ENCODE results near the gene STT3A. TPM values are rescaled to one million over a fixed set of nuclear protein-coding genes. Genes with fewer than 3 reads are reported as not detected.

The STT3A gene
- total RNA-seq (2021; ENCODE audit: unreplicated experiment), result 229 TPM
- 181 TPM for polyA plus RNA-seq (2012; ENCODE audit: insufficient read length)
- Bru-seq, nascent RNA, result percentile 88 among the genes with signal in this experiment
- BruChase-seq, experiment 1, labeled RNA remaining after a 2-hour chase, result percentile 93 among the genes with signal in this experiment
- percentile 96 among the genes with signal in this experiment for BruChase-seq, experiment 2, labeled RNA remaining after a 6-hour chase
- long read RNA-seq, full-length matches to known transcripts, result 417 of 596 reads
- long read RNA-seq, partial matches to known transcripts, result 129 of 596 reads
- long read RNA-seq, other reads (novel, unspliced or antisense), result 50 of 596 reads

DNA sequence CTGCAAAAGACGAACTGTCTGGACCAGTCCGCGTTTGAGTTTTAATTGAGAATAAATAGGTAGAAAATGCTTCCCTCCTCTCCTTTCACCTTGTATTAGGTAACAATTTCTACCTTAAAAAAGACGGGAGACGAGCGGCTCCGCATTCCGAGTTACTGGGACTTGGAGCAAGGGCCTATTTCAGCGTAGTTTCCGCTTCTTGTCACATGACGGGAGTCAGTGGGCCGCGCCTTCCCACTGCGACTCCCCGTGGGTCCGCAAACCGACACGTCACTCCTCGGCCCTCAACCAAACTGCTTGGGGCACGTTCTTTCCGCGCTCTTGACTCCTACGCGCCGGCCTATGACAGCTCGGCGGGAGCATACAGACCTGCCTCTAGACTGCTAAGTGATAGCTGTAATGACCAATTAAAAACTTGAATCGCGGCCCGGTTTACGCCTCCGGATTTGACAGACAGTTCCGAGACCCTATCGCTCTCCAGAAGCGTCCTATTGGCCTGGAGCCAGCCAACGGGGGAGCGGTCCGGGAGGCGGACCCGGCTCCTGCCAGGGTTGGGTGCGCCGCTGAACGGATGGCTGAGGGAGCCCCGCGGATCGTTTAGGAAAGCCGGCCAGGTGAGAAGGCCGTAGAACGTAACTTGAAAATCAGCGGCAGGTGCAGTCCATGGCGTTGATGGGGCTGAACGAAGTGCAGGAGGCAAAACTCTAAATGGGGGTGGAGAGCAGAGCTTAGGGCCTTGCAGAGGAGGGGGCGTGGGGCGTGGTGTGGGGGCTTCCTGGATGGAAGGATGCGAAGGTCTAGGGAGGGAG lies at the start of gene STT3A:
Gene STT3A, plus strand, starts transcription at position 548 of the 809 bp plus-strand sequence. CDS start 3,064 bp downstream, outside the sequence.
- no peaks in the 10 kb centered on the region for H3K27me3 ChIP-seq (ENCODE audit: control insufficient read depth, insufficient read depth, low read length)
- TF ChIP-seq, protein P1, sequence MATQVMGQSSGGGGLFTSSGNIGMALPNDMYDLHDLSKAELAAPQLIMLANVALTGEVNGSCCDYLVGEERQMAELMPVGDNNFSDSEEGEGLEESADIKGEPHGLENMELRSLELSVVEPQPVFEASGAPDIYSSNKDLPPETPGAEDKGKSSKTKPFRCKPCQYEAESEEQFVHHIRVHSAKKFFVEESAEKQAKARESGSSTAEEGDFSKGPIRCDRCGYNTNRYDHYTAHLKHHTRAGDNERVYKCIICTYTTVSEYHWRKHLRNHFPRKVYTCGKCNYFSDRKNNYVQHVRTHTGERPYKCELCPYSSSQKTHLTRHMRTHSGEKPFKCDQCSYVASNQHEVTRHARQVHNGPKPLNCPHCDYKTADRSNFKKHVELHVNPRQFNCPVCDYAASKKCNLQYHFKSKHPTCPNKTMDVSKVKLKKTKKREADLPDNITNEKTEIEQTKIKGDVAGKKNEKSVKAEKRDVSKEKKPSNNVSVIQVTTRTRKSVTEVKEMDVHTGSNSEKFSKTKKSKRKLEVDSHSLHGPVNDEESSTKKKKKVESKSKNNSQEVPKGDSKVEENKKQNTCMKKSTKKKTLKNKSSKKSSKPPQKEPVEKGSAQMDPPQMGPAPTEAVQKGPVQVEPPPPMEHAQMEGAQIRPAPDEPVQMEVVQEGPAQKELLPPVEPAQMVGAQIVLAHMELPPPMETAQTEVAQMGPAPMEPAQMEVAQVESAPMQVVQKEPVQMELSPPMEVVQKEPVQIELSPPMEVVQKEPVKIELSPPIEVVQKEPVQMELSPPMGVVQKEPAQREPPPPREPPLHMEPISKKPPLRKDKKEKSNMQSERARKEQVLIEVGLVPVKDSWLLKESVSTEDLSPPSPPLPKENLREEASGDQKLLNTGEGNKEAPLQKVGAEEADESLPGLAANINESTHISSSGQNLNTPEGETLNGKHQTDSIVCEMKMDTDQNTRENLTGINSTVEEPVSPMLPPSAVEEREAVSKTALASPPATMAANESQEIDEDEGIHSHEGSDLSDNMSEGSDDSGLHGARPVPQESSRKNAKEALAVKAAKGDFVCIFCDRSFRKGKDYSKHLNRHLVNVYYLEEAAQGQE (IDR thresholded peaks at IDR 0.05; ENCODE audit: insufficient read depth in 1 of 2, low read depth in 2 of 2, low read length in 1 of 2), result no peak
- TF ChIP-seq, protein P2, sequence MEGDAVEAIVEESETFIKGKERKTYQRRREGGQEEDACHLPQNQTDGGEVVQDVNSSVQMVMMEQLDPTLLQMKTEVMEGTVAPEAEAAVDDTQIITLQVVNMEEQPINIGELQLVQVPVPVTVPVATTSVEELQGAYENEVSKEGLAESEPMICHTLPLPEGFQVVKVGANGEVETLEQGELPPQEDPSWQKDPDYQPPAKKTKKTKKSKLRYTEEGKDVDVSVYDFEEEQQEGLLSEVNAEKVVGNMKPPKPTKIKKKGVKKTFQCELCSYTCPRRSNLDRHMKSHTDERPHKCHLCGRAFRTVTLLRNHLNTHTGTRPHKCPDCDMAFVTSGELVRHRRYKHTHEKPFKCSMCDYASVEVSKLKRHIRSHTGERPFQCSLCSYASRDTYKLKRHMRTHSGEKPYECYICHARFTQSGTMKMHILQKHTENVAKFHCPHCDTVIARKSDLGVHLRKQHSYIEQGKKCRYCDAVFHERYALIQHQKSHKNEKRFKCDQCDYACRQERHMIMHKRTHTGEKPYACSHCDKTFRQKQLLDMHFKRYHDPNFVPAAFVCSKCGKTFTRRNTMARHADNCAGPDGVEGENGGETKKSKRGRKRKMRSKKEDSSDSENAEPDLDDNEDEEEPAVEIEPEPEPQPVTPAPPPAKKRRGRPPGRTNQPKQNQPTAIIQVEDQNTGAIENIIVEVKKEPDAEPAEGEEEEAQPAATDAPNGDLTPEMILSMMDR (IDR thresholded peaks at IDR 0.05), result no peak
- TF ChIP-seq POLR2AphosphoS5 (IDR thresholded peaks at IDR 0.05; ENCODE audit: low read depth, low read length) (peak; percentile 91), SIN3A (IDR thresholded peaks at IDR 0.05; ENCODE audit: borderline replicate concordance, insufficient read depth, low read depth, low read length) (peak; percentile 31; the same call in 1 of the 2 replicates), TCF7L2 (IDR thresholded peaks at IDR 0.05; ENCODE audit: low read depth, low read length) (no peak)
- DNase-seq (ENCODE audit: low read depth, low spot score) (peak; percentile 99), ATAC-seq (peak; percentile 98)
- H3K27ac ChIP-seq (ENCODE audit: low read length), result peak within 1 kb of the TSS; percentile 98
- in situ Hi-C loops (cut with HindIII; ENCODE audit: low pct_unique_long_range_greater_than_20kb, low sequenced_read_pairs) (no loop called here), intact Hi-C loops (cut with micrococcal nuclease; ENCODE audit: unreplicated experiment) (no loop called here)
- ChIA-PET CTCF (no interaction called here), POLR2A (interaction anchor here (0.5 to 2.0 kb wide), 5 partner anchors 23 to 1851 kb away, joined by 3 to 8 read pairs (median 4); partner anchors contain the start of gene EI24)
- H3K4me1 ChIP-seq (ENCODE audit: control insufficient read depth, insufficient read depth, low read length), result peaks cover 6% of the 10 kb centered on the region; the same call in 1 of the 2 replicates
- no TSS peak for BruUV-seq (replicated peaks)
- H3K9me3 ChIP-seq (ENCODE audit: control insufficient read depth, insufficient read depth, low read depth, low read length), result no peaks in the 10 kb centered on the region
- H3K36me3 ChIP-seq (ENCODE audit: control insufficient read depth, insufficient read depth, low read length), result peaks cover 4% of the 10 kb centered on the region
- H3K4me3 ChIP-seq (ENCODE audit: low read depth in 2 of 2, low read length in 2 of 2), result peak within 1 kb of the TSS; percentile 86 to 99

DNA sequence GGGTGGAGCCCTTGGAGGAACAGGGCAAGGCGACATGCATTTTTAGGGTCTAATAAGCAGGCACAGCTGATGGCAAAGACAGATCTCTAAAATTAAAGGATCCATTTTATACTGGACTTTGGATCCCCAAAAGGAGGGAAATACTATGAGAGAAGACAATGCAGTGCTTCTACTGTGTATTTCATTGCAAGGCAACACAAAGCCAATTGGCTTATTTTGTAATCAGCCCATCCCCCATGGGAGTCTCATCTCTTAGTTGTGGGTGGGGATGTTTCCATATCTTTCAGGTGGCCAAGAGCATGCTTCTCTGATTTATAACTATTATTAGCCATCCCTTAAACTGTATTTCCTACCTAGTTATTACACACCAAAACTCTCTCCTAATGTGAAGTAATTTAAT lies 41.9 kb upstream of the STT3A start:
- POLR2A ChIA-PET, result no interaction called here
- no TSS peak for BruUV-seq (replicated peaks)
- H3K36me3 ChIP-seq (ENCODE audit: control insufficient read depth, insufficient read depth, low read length), result no peaks in the 10 kb centered on the region
- peaks cover 5% of the 10 kb centered on the region; the same call in 1 of the 2 replicates for H3K27me3 ChIP-seq (ENCODE audit: control insufficient read depth, insufficient read depth, low read length)
- intact Hi-C loops (cut with micrococcal nuclease; ENCODE audit: unreplicated experiment), result loop anchor here (5.0 kb wide), 1 partner anchor 48 kb away; no protein-coding TSS in a partner anchor
- no peak overlapping the region for H3K27ac ChIP-seq (ENCODE audit: low read length)
- DNase-seq (ENCODE audit: low read depth, low spot score) (no peak), ATAC-seq (no peak)
- H3K9me3 ChIP-seq (ENCODE audit: control insufficient read depth, insufficient read depth, low read depth, low read length), result no peaks in the 10 kb centered on the region
- TF ChIP-seq, protein P2 (IDR thresholded peaks at IDR 0.05), result no peak
- no peak for TF ChIP-seq TCF7L2 (IDR thresholded peaks at IDR 0.05; ENCODE audit: low read depth, low read length)
- TF ChIP-seq SIN3A (IDR thresholded peaks at IDR 0.05; ENCODE audit: borderline replicate concordance, insufficient read depth, low read depth, low read length), result no peak
- TF ChIP-seq, protein P1 (IDR thresholded peaks at IDR 0.05; ENCODE audit: insufficient read depth in 1 of 2, low read depth in 2 of 2, low read length in 1 of 2), result no peak
- no peak for TF ChIP-seq POLR2AphosphoS5 (IDR thresholded peaks at IDR 0.05; ENCODE audit: low read depth, low read length)
- in situ Hi-C loops (cut with HindIII; ENCODE audit: low pct_unique_long_range_greater_than_20kb, low sequenced_read_pairs), result no loop called here
- no peaks in the 10 kb centered on the region for H3K4me1 ChIP-seq (ENCODE audit: control insufficient read depth, insufficient read depth, low read length)
- H3K4me3 ChIP-seq (ENCODE audit: low read depth in 2 of 2, low read length in 2 of 2), result no peak overlapping the region
- CTCF ChIA-PET, result no interaction called here
